H9 (cell line): ENCODE measurements around the gene AMTN. TPM values are rescaled to one million over a fixed set of nuclear protein-coding genes. Genes with fewer than 3 reads are reported as not detected.
A peak's percentile ranks its signal among the peaks of the same experiment; 100 is the strongest.

Experiments
- DNase-seq: peaks from one replicate; pipeline ENCODE4 v3.0.0-alpha.2; 2017
- H2AFZ ChIP-seq: one replicate; pipeline ENCODE4 v1.6.1; 2013; ENCODE audit warnings: mild to moderate bottlenecking, low read length, control low read depth, moderate library complexity
- H2AK5ac ChIP-seq: 2 replicates; pipeline ENCODE4 v1.6.1; 2013; ENCODE audit warnings: low read length, control low read depth, mixed read lengths; ENCODE audit not compliant: insufficient read length
- H2BK120ac ChIP-seq: one replicate; pipeline ENCODE4 v1.6.1; 2013; ENCODE audit warnings: low read depth, mild to moderate bottlenecking, low read length, control low read depth, inconsistent platforms; ENCODE audit not compliant: poor library complexity, severe bottlenecking
- H2BK12ac ChIP-seq: 2 replicates; pipeline ENCODE4 v1.6.1; 2013; ENCODE audit warnings: low read length, control low read depth, mixed read lengths, low read depth; ENCODE audit not compliant: insufficient read length
- H2BK15ac ChIP-seq: 2 replicates; pipeline ENCODE4 v1.6.1; 2013; ENCODE audit warnings: low read depth, low read length, control low read depth
- H2BK20ac ChIP-seq: one replicate; pipeline ENCODE4 v1.6.1; 2013; ENCODE audit warnings: low read depth, mild to moderate bottlenecking, low read length, control low read depth, inconsistent platforms; ENCODE audit not compliant: poor library complexity, severe bottlenecking
- H2BK5ac ChIP-seq: 2 replicates; pipeline ENCODE4 v1.6.1; 2013; ENCODE audit warnings: low read length, control low read depth, mixed read lengths; ENCODE audit not compliant: insufficient read length
- H3K14ac ChIP-seq: 2 replicates; pipeline ENCODE4 v1.6.1; 2013; ENCODE audit warnings: low read length, control low read depth; ENCODE audit not compliant: insufficient read depth
- H3K18ac ChIP-seq: 2 replicates; pipeline ENCODE4 v1.6.1; 2013; ENCODE audit warnings: low read depth, mild to moderate bottlenecking, mixed read lengths, low read length, control low read depth; ENCODE audit not compliant: insufficient read length
- H3K23ac ChIP-seq: 2 replicates; pipeline ENCODE4 v1.6.1; 2013; ENCODE audit warnings: low read length, control low read depth, mixed read lengths, low read depth; ENCODE audit not compliant: insufficient read length
- H3K23me2 ChIP-seq: 2 replicates; pipeline ENCODE4 v1.6.1; 2013; ENCODE audit warnings: low read depth, mild to moderate bottlenecking, mixed read lengths, low read length, control low read depth; ENCODE audit not compliant: insufficient read length, poor library complexity, severe bottlenecking
- H3K27ac ChIP-seq: 2 replicates; pipeline ENCODE4 v1.5.1; 2013; ENCODE audit warnings: low read length, control low read depth, mixed read lengths, low read depth; ENCODE audit not compliant: insufficient read length
- H3K27me3 ChIP-seq: 2 replicates; pipeline ENCODE4 v1.6.1; 2013; ENCODE audit warnings: low read length, control low read depth, inconsistent platforms; ENCODE audit not compliant: insufficient read depth
- H3K4ac ChIP-seq: 2 replicates; pipeline ENCODE4 v1.6.1; 2013; ENCODE audit warnings: low read depth, mild to moderate bottlenecking, control low read depth, inconsistent platforms, low read length, moderate library complexity
- H3K4me1 ChIP-seq: 2 replicates; pipeline ENCODE4 v1.6.1; 2013; ENCODE audit warnings: low read length, control low read depth, inconsistent platforms; ENCODE audit not compliant: insufficient read depth
- H3K4me2 ChIP-seq: 2 replicates; pipeline ENCODE4 v1.6.1; 2013; ENCODE audit warnings: low read length, control low read depth, mixed read lengths; ENCODE audit not compliant: insufficient read length, insufficient read depth
- H3K56ac ChIP-seq: 2 replicates; pipeline ENCODE4 v1.6.1; 2013; ENCODE audit warnings: low read depth, mild to moderate bottlenecking, mixed read lengths, low read length, control low read depth; ENCODE audit not compliant: insufficient read length
- H3K79me1 ChIP-seq: 2 replicates; pipeline ENCODE4 v1.6.1; 2013; ENCODE audit warnings: low read depth, mild to moderate bottlenecking, moderate library complexity, low read length, control low read depth, inconsistent platforms; ENCODE audit not compliant: insufficient read depth, poor library complexity, severe bottlenecking
- H3K79me2 ChIP-seq: 2 replicates; pipeline ENCODE4 v1.6.1; 2013; ENCODE audit warnings: low read length, control low read depth, inconsistent platforms; ENCODE audit not compliant: insufficient read depth
- H3K9ac ChIP-seq: 2 replicates; pipeline ENCODE4 v1.6.1; 2013; ENCODE audit warnings: low read length, control low read depth, mixed read lengths; ENCODE audit not compliant: insufficient read length; ENCODE audit errors: extremely low read depth
- H3K9me3 ChIP-seq: one replicate; pipeline ENCODE4 v1.6.1; 2013; ENCODE audit warnings: low read depth, low read length, inconsistent platforms; ENCODE audit not compliant: control insufficient read depth
- H3T11ph ChIP-seq: one replicate; pipeline ENCODE4 v1.6.1; 2013; ENCODE audit warnings: mild to moderate bottlenecking, low read length, control low read depth, inconsistent platforms
- H4K20me1 ChIP-seq: one replicate; pipeline ENCODE4 v1.6.1; 2013; ENCODE audit not compliant: control insufficient read depth, insufficient read length, insufficient read depth
- H4K5ac ChIP-seq: 2 replicates; pipeline ENCODE4 v1.6.1; 2013; ENCODE audit warnings: low read depth, mild to moderate bottlenecking, mixed read lengths, low read length, control low read depth; ENCODE audit not compliant: insufficient read length
- H4K8ac ChIP-seq: replicated peaks from 2 replicates; pipeline ENCODE4 v1.6.1; 2013; ENCODE audit warnings: low read length, control low read depth, mixed read lengths, low read depth; ENCODE audit not compliant: insufficient read length
- H4K91ac ChIP-seq: 2 replicates; pipeline ENCODE4 v1.6.1; 2013; ENCODE audit warnings: low read depth, mild to moderate bottlenecking, moderate library complexity, mixed read lengths, low read length, control low read depth; ENCODE audit not compliant: insufficient read length
- H3K27ac Mint-ChIP-seq, 3 experiments: 2 replicates in 2 of 3; 3 replicates in 1 of 3; pipeline ENCODE4 v1.8.0; 2020 to 2021; ENCODE audit warnings: mixed read lengths in 3 of 3, mild to moderate bottlenecking in 1 of 3, moderate library complexity in 1 of 3
- H3K27me3 Mint-ChIP-seq: 2 replicates; pipeline ENCODE4 v1.8.0; 2021; ENCODE audit warnings: low read depth, mild to moderate bottlenecking, moderate library complexity, mixed read lengths
- H3K36me3 Mint-ChIP-seq, 3 experiments: 2 replicates in 2 of 3; 3 replicates in 1 of 3; pipeline ENCODE4 v1.8.0; 2020 to 2021; ENCODE audit warnings: low read depth in 3 of 3, mixed read lengths in 3 of 3; ENCODE audit not compliant: insufficient read depth in 1 of 3
- H3K4me1 Mint-ChIP-seq, 2 experiments: 2 replicates each; pipeline ENCODE4 v1.8.0; 2020; ENCODE audit warnings: mixed read lengths in 2 of 2
- H3K4me3 Mint-ChIP-seq, 2 experiments: 2 replicates in 1 of 2; 3 replicates in 1 of 2; pipeline ENCODE4 v1.8.0; 2020 to 2021; ENCODE audit warnings: mild to moderate bottlenecking in 2 of 2, mixed read lengths in 2 of 2, moderate library complexity in 1 of 2
- H3K9me3 Mint-ChIP-seq, 2 experiments: 2 replicates in 1 of 2; 3 replicates in 1 of 2; pipeline ENCODE4 v1.8.0; 2020; ENCODE audit warnings: mild to moderate bottlenecking in 2 of 2, mixed read lengths in 2 of 2, moderate library complexity in 1 of 2
- CTCF ChIP-seq: fragments of 200-600 bp; sonication (generic); conservative IDR thresholded peaks from 3 replicates; pipeline ENCODE4 v1.8.0; 2021; ENCODE audit warnings: antibody characterized with exemption, mild to moderate bottlenecking
- WGBS: extraction: QIAGEN DNeasy Blood & Tissue Kit; methylation state at CpG from one replicate; pipeline ENCODE4 v1.1.7; 2013; ENCODE audit warnings: missing lambda C conversion rate, low lambda C conversion rate, mixed read lengths; ENCODE audit not compliant: insufficient read length; ENCODE audit errors: extremely low coverage; 5-methylcytosine and 5-hydroxymethylcytosine counted together
- total RNA-seq: library from RNA; stranded (reverse); gene quantifications from 2 replicates; pipeline ENCODE4 v1.2.1, GENCODE V29; 2021

Gene AMTN
- total RNA-seq, 1 experiment from 2014 or later, result not detected

- Histone ChIP-seq H3K4me1 (no peaks in the 10 kb centered on the region), H3K9me3 (no peaks in the 10 kb centered on the region), H3K18ac (no peak overlapping the region), H2AK5ac (no peak overlapping the region), H2BK20ac (no peak overlapping the region), H3K14ac (no peak overlapping the region), H2BK12ac (no peak overlapping the region), H3K79me1 (no peaks in the 10 kb centered on the region), H3K23me2 (no peaks in the 10 kb centered on the region), H2BK5ac (no peak overlapping the region), H3K23ac (no peak overlapping the region), H2AFZ (no peak overlapping the region), H3K79me2 (no peaks in the 10 kb centered on the region), H2BK15ac (no peak overlapping the region), H4K5ac (no peak overlapping the region), H3K27ac (no peak overlapping the region), H4K8ac (no peak overlapping the region), H4K20me1 (no peaks in the 10 kb centered on the region), H2BK120ac (no peak overlapping the region), H3K4ac (no peak overlapping the region), H3K4me2 (no peak overlapping the region), H3K9ac (no peak overlapping the region), H3T11ph (no peak overlapping the region), H4K91ac (no peak overlapping the region), H3K56ac (no peak overlapping the region), H3K27me3 (no peaks in the 10 kb centered on the region)
- Mint-ChIP-seq H3K27me3 (no peaks in the 10 kb centered on the region), H3K36me3 (no peaks in the 10 kb centered on the region), H3K27ac (no peak overlapping the region), H3K9me3 (no peaks in the 10 kb centered on the region; a peak in 1 of 5 replicates), H3K4me1 (peaks cover 3 to 4% of the 10 kb centered on the region in 2 experiments), H3K4me3 (no peak overlapping the region)
- DNase-seq, result no peak
- peak; percentile 83 for TF ChIP-seq CTCF
- WGBS, result no CpG with 5 or more reads among the region's 2 CpGs
Observed at GRCh38 chr4:70559211-70559830, 41.0 kb downstream of the AMTN start.
